Upper lobe of right lung (tissue), 1 donor: ENCODE data around the gene TMEM61. TPM values are rescaled to one million over a fixed set of nuclear protein-coding genes. Genes with fewer than 3 reads are reported as not detected.
"Not testable (repeated sequence)": the region's sequence is repeated elsewhere in the genome, so short reads cannot be mapped to it uniquely, and the experiment has no call there.

Experiments
- ATAC-seq: fragments of 200-7000 bp; cut with Tn5 transposase; one replicate; pipeline ENCODE4 v1.9.1; 2020; ENCODE audit warnings: mild to moderate bottlenecking, moderate library complexity
- DNase-seq: peaks from one replicate; pipeline ENCODE4 v3.0.0-alpha.2; 2020
- H3K27ac ChIP-seq: fragments of 200-600 bp; one replicate; pipeline ENCODE4 v1.8.0; 2022
- H3K27me3 ChIP-seq: fragments of 200-600 bp; one replicate; pipeline ENCODE4 v1.8.0; 2022; ENCODE audit warnings: mild to moderate bottlenecking
- H3K36me3 ChIP-seq: fragments of 200-600 bp; one replicate; pipeline ENCODE4 v1.8.0; 2022
- H3K4me1 ChIP-seq: fragments of 200-600 bp; one replicate; pipeline ENCODE4 v1.8.0; 2022
- H3K4me3 ChIP-seq: fragments of 200-600 bp; one replicate; pipeline ENCODE4 v1.8.0; 2022; ENCODE audit warnings: mild to moderate bottlenecking
- H3K9me3 ChIP-seq: fragments of 200-600 bp; one replicate; pipeline ENCODE4 v1.8.0; 2022
- intact Hi-C: fragments of 100-400 bp; cut with DNase I; formaldehyde crosslinking; loops from one replicate; pipeline ENCODE4 v1.11.0; 2022
- total RNA-seq: library from RNA; stranded (reverse); fragmentation: NEBNext Ultra II Directional; extraction: Animal tissue kit (Norgen Biotek cat#: 25700); gene quantifications from one replicate; pipeline ENCODE4 v1.2.1, GENCODE V29; 2021
- TF ChIP-seq, protein P1 (sequence below): fragments of 200-600 bp; IDR thresholded peaks from one replicate; pipeline ENCODE4 v1.8.0; 2022; ENCODE audit warnings: antibody characterized with exemption
- donor health status: DM: no; HTN: yes; CAD: no; lungs with severe emphysema.

TMEM61 gene
- total RNA-seq, 1 donor from 2014 or later: 2.3 TPM

- H3K27ac ChIP-seq: no peak overlapping the region
- peaks cover 4% of the 10 kb centered on the region for H3K27me3 ChIP-seq
Measured at GRCh38 chr1:55015731-55016620, 35.5 kb downstream of the TMEM61 start.

GRCh38 chr1:55018395-55018794, 38.0 kb downstream of the TMEM61 start:
- no peak for ATAC-seq
- intact Hi-C loops: no loop called here
- Histone ChIP-seq H3K4me3 (no peak overlapping the region), H3K27ac (no peak overlapping the region), H3K4me1 (no peaks in the 10 kb centered on the region), H3K9me3 (no peaks in the 10 kb centered on the region), H3K36me3 (no peaks in the 10 kb centered on the region), H3K27me3 (peaks cover 4% of the 10 kb centered on the region)
- peak; percentile 46 for DNase-seq
- TF ChIP-seq, protein P1, sequence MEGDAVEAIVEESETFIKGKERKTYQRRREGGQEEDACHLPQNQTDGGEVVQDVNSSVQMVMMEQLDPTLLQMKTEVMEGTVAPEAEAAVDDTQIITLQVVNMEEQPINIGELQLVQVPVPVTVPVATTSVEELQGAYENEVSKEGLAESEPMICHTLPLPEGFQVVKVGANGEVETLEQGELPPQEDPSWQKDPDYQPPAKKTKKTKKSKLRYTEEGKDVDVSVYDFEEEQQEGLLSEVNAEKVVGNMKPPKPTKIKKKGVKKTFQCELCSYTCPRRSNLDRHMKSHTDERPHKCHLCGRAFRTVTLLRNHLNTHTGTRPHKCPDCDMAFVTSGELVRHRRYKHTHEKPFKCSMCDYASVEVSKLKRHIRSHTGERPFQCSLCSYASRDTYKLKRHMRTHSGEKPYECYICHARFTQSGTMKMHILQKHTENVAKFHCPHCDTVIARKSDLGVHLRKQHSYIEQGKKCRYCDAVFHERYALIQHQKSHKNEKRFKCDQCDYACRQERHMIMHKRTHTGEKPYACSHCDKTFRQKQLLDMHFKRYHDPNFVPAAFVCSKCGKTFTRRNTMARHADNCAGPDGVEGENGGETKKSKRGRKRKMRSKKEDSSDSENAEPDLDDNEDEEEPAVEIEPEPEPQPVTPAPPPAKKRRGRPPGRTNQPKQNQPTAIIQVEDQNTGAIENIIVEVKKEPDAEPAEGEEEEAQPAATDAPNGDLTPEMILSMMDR: no peak

More at GRCh38 chr1:55015731-55016620, 35.5 kb downstream of the TMEM61 start:
- intact Hi-C loops: no loop called here
- ATAC-seq (peak; percentile 5), DNase-seq (no peak)
- Histone ChIP-seq H3K36me3 (no peaks in the 10 kb centered on the region), H3K4me3 (no peak overlapping the region), H3K9me3 (no peaks in the 10 kb centered on the region), H3K4me1 (no peaks in the 10 kb centered on the region)
- TF ChIP-seq, protein P1: no peak

DNA sequence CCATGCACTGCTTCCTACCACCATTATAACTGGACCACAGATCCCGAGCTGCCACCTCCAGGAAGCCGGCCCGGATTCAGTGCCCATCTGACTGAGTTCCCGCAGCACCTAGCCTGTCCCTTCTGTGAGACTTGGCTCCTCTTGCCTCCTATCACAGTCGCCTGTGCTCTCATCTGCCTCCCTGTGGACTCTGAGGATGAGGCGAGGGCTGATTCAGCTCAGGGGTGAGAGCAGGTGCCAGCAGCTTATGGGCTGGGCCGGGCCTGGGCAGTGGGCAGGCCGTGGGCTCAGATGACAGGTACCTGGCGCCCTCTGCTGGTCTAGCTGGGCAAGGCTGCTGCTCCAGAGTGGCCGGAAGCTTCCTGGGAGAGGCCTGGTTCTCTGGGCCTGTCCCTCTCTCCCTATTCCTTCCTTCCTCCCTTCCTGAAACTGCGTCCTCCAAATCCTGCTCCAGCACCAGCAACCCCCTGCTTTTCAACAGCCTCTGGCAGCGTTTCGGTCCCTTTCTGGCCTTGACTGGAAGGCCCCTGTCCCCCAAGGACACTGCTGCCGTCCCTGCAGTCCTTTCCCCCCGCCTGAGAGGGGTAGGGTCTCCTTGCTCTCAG, 41.6 kb downstream of the TMEM61 start:
- TF ChIP-seq, protein P1: peak; percentile 83
- no peak overlapping the region for H3K4me3 ChIP-seq
- H3K9me3 ChIP-seq: no peaks in the 10 kb centered on the region
- no peaks in the 10 kb centered on the region for H3K36me3 ChIP-seq
- intact Hi-C loops: no loop called here
- DNase-seq (peak; percentile 93), ATAC-seq (peak; percentile 100)
- peaks cover 4% of the 10 kb centered on the region for H3K27me3 ChIP-seq
- no peaks in the 10 kb centered on the region for H3K4me1 ChIP-seq
- no peak overlapping the region for H3K27ac ChIP-seq

DNA sequence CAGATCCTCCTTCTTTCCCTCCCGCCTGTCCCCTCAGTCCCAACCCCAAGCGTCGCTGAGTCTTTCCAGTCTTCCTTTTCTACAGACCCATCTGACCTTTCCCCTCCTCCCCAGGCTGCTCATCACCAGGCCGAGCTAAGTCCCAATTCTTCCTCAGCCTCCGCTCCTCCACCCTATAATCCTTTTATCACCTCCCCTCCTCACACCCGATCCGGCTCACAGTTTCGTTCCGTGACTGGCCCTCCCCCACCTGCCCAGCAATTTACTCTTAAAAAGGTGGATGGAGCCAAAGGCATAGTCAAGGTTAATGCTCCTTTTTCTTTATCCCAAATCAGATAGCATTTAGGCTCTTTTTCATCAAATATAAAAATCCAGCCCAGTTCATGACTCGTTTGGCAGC, 43.7 kb downstream of the TMEM61 start:
- intact Hi-C loops, H3K36me3 ChIP-seq: not testable (repeated sequence)

DNA sequence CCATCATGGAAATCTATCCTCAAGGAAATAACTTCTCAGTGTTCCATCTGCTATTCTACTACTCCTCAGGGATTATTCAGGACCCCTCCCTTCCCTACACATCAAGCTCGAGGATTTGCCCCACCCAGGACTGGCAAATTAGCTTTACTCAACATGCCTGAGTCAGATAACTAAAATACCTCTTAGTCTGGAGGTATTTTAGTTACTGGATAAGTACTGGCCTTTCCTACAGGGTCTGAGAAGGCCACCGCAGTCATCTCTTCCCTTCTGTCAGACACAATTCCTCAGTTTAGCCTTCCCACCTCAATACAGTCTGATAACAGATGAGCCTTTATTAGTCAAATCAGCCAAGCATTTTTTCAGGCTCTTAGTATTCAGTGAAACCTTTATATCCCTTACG, 46.3 kb downstream of the TMEM61 start:
- intact Hi-C loops, H3K4me1 ChIP-seq, ATAC-seq, H3K27me3 ChIP-seq, H3K9me3 ChIP-seq, H3K4me3 ChIP-seq, H3K27ac ChIP-seq, DNase-seq, H3K36me3 ChIP-seq: not testable (repeated sequence)

More for the DNA sequence above, 43.7 kb downstream of the TMEM61 start:
- H3K27me3 ChIP-seq, H3K4me3 ChIP-seq, H3K27ac ChIP-seq, H3K4me1 ChIP-seq, H3K9me3 ChIP-seq, DNase-seq, ATAC-seq: not testable (repeated sequence)

DNA sequence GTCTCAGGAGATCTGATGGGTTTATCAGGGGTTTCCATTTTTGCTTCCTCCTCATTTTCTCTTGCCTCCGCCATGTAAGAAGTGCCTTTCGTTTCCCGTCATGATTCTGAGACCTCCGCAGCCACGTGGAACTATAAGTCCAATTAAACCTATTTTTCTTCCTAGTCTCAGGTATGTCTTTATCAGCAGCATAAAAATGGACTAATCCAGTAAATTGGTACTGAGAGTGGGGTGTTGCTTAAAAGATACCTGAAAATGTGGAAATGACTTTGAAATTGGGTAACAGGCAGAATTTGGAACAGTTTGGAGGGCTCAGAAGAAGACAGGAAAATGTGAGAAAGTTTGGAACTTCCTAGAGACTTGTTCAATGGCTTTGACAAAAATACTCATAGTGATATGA, 50.7 kb downstream of the TMEM61 start:
- H3K36me3 ChIP-seq, intact Hi-C loops, DNase-seq, H3K4me3 ChIP-seq, H3K27ac ChIP-seq, ATAC-seq, H3K4me1 ChIP-seq, H3K9me3 ChIP-seq: not testable (repeated sequence)
- peaks cover 22% of the 10 kb centered on the region for H3K27me3 ChIP-seq

DNA sequence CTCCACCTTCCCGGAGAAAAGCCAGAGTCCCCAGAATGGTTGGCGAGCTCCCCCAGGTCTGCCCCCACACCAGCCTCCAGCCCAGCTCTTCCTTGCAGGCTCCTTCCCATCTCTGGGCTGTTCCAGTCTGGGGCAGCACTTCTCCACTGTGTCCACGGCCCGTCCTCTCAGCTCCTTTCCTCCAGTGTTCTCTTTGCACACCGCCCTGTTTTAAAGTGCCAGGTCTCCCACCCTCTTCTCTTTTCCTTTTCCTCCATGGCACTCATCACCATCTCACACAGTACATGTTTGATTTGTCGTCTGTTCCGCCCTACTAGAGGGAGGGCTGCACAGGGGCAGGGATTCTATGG, 52.8 kb downstream of the TMEM61 start:
- Histone ChIP-seq H3K4me3 (no peak overlapping the region), H3K36me3 (no peaks in the 10 kb centered on the region), H3K9me3 (no peaks in the 10 kb centered on the region), H3K4me1 (no peaks in the 10 kb centered on the region), H3K27me3 (peaks cover 28% of the 10 kb centered on the region), H3K27ac (no peak overlapping the region)
- DNase-seq (no peak), ATAC-seq (no peak)
- intact Hi-C loops: no loop called here
- TF ChIP-seq, protein P1: no peak
